Measurements from ENCODE around the gene DNAJB6.

DNA sequence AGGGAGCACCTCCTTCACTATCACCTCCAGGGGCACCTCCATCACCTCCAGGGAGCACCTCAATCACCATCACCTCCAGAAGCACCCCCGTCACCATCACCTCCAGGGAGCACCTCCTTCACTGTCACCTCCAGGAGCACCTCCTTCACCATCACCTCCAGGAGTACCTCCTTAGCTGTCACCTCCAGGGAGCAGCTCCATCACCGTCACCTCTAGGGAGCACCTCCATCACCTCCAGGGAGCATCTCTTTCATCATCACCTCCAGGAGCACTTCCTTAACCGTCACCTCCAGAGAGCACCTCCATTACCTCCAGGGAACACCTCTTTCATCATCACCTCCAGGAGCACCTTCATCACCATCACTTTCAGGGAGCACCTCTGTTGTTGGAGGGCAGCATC lies 103.0 kb downstream of the DNAJB6 start:
- no peak for TF ChIP-seq POLR2AphosphoS5 (IDR thresholded peaks at IDR 0.05; ENCODE audit: low read depth, low read length)
- TF ChIP-seq, protein P1, sequence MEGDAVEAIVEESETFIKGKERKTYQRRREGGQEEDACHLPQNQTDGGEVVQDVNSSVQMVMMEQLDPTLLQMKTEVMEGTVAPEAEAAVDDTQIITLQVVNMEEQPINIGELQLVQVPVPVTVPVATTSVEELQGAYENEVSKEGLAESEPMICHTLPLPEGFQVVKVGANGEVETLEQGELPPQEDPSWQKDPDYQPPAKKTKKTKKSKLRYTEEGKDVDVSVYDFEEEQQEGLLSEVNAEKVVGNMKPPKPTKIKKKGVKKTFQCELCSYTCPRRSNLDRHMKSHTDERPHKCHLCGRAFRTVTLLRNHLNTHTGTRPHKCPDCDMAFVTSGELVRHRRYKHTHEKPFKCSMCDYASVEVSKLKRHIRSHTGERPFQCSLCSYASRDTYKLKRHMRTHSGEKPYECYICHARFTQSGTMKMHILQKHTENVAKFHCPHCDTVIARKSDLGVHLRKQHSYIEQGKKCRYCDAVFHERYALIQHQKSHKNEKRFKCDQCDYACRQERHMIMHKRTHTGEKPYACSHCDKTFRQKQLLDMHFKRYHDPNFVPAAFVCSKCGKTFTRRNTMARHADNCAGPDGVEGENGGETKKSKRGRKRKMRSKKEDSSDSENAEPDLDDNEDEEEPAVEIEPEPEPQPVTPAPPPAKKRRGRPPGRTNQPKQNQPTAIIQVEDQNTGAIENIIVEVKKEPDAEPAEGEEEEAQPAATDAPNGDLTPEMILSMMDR (IDR thresholded peaks at IDR 0.05), result no peak
